NCI-H2081 treated with DMSO at 0.1 percent for 48 hours (cell line): ENCODE results near the gene QSOX1.

Experiments
- DNase-seq: peaks from one replicate; lab custom pipeline; 2025; lab: John Stamatoyannopoulos, UW

QSOX1 gene

DNA sequence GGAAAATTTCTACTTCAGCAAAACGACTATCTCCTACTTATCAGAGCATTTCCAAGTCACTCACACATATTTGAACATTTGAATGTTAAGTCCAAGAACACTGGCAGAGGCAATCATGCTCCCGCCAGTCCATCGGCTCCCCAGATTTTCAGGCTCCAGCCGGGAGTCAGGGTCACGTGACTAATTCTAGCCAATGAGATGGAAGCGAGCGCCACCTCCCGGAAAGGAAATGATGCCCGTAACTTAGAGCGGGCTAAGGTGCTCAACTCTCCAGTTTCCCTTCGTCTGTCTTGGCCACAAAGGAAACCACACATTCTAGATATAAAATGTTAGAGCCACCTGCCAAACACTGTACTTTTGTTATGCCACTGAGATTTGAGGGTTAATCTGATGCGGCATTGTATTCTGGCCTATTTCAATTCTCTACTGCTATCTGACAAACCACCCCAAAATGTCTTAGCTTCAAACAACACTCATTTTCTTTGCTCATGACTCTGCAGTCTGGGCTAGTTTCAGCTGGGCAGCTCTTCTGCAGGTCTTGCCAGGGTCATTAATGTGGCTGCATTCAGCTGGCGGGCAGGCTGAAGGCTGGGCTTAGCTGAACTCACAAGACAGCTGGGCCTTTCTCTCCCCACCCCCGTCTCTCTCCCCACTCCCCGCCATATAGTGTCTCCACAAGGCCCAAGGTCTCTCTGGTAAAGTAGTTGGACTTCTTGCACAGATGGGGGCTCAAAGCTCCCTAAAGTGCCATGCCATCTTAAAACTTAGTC is 58.9 kb downstream of the QSOX1 start:
- DNase-seq = no peak

DNA sequence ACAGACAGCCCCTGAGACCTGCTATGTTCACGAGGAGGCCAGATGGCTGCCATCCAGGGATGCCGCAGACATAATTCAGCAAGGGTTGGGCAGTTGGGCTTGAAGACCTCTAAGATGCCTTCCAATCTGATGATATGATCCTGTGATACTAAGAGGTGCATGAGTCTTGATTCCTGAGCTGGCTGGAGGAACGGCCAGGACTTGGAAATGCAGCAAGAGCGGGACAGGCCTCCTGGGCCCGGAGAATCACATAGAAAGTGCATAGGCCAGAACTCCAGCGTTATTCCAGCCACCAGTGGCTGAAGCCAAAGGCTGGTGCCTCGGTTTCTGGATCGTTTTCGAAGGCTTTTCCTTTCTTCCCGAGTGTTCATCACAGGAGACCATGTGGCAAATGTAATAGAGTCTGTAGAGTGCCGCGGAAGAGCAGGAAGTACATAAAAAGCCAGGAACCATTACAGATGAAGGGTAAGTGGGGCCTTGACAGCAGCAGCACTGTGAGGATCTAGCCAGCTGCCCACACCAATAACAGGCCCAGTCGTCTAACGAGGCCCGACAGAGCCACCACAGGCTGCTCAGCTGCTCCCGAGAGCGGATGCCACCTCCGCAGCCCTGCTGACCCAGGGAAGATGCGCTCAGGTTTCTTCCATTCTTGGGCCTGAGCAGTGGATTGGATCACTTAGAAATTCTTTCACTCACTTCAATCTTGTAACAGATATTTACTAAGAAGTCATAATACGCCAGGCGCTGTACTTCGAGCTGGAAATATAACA is 61.4 kb downstream of the QSOX1 start:
- no peak for DNase-seq

DNA sequence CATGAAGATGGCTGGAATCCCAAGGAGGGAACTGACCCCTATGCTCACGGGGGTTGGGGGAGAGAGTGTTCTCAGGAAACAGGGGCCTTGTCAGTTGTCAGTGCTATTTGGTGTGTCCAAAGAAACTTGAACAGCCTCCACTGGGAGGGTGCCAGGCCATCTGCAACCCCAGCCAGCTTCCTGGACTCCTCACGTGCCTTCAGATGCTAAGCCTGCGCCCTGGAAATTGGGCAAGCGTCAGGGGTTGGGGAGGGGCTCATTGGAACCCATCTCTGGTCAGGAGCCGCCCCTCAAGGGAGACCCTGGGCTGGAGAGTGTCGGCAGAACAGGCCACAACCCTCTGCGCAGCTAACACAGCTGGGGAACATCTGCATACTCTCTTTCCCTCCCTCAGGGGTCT is 62.3 kb downstream of the QSOX1 start:
- DNase-seq = no peak

DNA sequence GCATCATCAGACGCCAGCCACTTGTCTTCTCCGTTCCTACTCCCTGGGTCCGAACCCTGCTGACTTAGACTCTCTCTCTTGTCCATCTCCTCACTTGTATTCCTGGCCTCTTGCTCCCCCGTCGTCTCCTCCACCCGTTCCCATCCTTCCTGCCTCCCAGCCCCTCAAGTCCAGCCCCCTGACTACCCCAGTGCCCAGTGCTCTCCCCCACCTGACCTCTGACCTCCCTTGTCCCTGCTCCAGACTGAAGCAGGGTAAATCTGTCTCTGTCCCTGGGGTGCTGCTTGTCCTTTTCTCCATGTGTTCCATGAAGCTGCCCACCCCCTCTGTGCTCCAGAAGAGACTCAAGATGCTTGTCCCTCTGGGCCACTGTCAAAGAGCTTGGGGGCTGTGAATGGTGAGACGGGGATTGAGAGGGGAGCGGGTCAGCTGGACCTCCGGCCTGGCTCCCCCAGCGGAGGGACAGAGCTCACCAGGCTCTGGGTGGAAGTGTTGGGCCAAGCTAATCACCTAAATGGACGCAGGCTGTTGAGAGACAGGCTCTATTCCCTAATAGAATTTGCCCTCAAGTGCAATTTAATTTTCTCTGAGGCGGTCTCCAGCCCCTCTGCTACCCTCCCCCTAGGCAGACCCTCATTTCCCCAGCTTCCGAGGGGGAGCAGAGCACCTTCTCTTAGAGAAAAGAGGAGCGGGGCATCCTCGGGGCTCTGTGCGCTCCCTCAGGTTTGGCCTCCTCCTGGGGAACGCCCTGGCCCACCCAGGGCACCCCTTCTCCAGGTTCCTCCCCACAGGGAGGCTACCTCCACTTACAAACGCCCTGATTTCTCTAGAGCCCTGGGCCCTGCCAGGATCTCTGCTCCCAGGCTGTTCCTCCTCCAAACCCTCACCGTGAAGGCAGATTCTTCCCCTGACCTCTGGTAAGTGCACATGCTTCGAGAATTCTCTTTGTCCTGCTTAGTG is 64.4 kb downstream of the QSOX1 start:
- DNase-seq = no peak

DNA sequence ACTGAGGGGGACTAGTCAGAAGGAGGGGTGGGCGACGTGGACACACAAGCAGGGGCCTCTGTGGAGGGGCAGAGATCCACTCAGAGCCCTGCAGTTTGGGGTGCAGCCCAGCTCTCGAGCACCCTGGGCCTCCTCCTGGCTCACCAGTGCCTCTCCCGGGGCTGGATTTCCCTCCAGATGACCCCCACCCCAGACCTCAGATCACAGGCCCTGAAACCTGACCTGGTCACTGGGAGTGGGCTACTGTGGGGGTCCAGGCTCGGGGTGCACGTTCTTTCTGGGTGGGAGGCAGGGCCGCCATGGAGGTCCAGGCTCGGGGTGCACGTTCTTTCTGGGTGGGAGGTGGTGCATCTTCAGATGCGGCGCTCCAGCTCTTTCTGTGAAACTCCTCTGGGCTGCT is 65.1 kb downstream of the QSOX1 start:
- no peak for DNase-seq

DNA sequence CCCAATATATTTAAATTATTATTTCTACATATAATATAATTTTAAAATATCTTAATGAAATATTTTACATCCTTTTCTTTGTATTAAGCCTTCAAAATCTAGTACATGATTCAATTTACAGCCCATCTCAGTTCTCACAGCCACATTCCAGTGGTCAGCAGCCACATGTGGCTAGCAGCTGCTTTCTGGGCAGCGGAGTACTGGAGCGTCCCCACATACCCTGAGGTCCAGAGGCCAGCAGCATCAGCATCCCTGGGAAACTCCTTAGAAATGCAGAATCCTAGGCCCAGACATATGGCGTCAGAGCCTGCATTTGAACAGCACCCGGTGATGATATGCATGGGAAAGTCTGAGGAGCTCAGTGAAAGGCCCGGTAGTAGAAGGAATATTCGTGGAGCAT is 66.8 kb downstream of the QSOX1 start:
- DNase-seq = no peak

DNA sequence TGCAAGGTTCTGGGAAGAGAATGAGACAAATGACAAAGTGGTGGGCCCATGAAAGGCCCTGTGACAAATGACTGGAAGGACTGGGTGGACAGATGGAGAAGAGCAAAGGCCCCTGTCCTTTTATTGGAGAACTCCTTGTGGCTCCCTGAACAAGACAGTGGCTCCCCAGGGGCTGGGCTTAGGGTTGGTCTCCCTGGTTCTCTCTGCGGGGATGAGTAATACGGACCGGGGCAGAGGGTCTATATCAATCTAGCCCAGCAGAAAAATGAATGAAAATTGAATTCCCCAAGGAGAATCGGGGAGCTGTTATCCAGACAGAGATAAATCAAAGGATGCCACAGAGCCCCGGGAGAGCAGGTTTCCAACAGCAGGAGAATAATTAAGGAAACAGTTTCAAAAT is 70.2 kb downstream of the QSOX1 start:
- no peak for DNase-seq

DNA sequence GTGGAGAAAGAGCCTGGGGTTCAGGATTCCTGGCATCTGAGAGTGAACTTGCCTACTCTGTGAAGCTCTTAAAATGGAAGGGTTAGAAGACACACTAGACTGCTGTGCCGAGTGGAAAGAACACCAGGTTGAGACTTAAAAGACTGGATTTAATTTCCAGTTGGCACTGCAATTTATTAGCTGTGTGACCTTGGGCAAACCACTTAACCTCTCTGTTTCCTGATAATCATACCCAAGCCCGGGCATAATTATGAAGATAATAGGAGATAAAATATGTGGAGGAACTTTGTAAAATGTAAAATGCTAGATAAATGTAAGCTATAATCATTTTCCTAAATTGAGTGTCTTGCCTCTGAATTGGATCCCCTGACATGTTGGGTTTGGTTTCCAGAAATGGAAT is 70.7 kb downstream of the QSOX1 start:
- DNase-seq = no peak

DNA sequence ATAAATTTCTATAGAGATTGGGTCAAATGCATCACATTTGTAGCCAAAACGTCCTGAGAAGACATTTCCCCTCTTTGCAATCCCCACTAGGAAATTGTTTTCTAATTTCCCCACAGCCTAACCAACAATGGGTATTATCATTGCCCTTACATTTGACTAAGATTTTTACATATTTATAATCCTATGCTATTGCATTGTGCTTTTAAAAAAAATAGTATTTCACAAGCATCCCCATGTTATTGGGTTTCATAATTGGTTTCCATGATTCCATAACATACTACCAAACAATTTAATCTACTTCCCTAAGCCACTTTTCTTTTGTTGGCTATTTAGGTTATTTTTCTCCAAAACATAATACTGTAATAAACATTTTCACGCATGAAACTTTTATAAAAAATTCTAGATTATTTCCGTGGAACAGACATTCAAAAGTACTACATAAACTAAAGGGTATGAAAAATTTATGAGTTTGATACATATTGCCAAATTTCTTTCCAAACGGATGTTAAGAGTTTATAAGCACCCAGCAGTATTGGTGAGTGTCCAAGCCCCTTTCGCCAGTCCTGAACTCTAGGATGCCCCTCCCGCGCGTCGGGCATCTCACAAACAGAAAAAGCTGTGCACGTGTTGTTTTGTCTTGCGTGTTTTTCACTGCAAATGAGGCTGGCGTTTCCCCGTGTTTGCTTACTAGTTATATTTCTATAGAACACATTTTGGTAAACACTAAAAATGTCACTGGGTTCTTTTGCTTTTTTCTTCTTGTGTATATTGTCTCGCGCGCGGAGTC is 73.4 kb downstream of the QSOX1 start:
- DNase-seq = no peak

DNA sequence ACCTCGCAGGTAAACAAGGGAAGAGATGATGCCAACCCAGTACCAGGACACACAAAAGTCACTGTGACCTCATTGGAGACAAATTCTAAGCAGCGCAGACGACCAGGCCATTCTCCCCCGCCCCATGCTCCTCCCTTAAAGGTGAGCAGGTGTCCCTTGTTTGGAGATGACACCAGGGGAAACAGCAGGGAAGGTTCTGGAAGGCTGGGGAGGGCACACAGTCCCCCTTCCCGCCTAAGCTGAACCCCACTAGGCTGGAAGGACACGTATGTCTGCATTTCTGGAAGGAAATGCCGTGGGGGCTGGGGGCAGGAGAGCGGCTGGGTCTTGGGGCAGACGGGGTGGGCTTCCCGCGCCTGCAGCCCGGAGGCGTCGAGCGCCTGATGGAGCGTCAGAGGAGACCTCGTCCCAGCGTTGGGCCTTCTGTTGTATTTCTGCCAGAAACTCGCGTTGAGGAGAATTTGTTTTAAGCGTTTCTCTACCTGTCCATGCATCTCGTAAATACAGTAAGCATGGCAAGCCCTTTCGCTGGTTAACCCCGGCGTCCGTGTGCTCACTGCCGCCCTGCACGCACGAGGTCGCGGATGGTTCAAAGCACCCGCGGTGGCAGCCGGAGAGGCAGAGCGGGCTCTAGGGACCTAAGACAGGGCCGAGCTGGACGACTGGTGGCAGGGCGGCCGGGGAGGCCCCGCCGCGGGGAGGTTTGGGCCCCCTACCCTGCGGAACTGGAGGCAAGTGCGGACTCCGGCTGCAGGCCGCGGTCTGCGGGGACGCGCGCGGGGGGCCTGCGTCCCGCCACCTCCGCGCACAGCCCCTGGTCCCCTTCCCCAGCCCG is 74.2 kb downstream of the QSOX1 start:
- DNase-seq = no peak

DNA sequence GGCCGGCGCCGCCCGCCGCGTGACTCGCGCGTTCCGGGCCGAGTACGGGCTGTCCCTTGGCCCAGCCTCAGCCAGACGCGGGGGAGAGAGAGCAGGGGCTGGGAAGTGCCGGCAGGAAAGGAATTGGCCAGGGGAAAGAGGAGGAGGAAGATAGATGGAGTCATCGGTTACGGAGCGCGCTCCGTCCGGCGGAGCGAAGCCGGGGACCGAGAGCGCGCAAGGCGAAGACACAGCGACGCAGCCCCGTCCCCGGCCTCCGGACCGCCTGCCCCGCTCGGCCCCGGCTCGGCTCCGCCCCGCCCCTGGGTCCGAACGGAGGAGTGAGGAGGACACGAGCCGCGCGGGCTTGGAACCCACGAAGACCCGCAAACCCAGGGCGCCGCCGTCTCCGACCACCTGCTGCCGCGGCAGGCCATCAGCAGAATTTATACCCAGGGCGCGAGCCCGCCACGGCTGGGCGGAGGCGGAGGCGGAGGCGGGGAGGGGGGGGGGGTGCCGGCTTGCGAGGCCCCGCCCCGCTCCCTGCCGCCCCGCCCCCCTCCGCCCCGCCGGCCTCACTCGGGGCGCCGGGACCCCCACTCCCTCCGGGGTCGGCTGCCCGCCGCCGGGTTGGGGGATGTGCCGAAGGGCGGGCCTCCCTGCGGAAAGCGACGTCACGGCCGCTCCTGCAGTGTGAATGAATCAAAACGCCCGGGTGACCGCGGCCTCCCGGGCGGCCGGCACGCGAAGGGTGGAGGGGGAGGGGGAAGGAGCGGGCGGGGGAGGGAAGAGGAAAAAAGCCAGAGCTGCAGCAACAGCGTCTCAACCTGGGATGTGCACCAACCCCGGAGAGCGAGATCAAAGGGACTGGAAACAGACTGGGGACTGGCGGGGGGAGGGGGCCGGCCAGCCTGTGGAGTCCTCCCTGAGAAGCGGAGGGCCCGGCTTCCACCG is 75.1 kb downstream of the QSOX1 start, which contains the start of gene LHX4:
Gene LHX4, plus strand, starts transcription at position 782 of the 933 bp plus-strand sequence. CDS start 266 bp downstream, outside the sequence.
- no peak for DNase-seq

DNA sequence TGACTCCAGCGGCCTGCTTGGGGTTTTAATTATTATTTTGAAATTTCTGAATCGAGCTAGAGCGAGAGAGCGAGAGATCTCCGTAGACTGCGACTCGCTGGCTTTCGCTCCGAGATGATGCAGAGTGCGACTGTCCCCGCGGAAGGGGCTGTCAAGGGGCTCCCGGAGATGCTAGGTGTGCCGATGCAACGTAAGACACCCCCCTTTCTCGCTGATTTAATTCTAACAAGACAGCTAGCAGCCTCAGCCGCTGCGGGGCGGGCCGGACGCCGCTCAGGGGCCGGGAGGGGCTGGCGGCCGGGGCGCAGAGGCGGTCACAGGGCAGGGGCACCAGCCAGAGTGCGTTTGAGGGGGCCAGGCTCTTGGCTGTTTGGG is 75.7 kb downstream of the QSOX1 start:
- no peak for DNase-seq

DNA sequence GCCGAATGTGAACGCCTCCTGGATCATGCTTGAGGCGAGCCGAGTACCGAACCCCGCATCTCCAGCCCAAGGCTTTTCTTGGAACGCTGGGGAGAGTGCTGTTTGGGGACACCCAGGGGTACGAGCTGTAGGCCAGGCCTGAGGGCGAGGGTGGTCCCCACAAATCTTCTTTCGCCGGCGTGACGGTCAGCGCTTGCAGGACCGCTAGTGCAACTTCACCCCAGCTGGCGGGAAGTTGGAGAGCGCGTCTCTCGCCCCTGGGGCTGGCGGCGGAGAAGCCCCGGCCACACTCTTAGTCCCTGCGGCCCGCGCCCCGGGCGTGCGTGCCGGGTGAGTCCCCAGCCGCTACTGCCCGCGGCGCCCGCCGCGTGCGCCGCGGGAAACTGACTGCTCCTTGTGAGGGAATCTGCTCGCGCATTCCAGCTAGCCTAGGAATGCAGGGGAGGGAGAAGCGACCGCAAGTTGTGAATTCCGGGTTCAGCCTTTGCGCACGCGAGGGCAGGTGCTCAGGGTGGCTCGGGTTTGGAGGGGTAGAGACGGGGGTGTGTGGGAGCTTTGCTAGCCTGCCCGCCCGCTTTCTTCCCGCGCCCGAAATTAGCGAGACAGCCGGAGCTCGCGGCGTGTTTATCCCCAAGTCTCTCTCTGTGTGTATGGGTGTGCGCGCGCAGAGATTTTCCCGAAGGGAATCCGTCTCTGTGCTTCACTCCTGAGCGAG is 76.3 kb downstream of the QSOX1 start:
- no peak for DNase-seq

DNA sequence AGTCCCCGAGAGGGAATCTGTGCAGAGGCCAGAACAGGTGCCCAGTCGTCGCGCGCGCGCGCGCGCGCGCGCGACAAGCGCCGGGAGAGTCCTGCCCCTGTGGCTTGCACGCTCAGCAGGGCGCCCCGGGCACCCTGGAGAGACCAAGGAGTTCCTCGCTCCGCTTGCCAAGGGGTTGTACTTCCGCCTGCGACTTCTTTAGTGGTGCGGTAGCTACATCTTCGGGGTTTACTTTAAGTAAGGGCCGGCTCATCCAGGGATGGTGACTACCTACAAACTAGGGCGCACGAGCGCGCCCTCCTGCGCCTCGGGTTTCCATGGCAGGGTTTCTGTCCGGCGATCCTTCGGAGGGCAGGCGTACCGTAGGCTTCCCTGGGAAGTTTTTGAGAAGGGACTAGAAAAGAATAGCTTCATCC is 76.8 kb downstream of the QSOX1 start:
- no peak for DNase-seq

DNA sequence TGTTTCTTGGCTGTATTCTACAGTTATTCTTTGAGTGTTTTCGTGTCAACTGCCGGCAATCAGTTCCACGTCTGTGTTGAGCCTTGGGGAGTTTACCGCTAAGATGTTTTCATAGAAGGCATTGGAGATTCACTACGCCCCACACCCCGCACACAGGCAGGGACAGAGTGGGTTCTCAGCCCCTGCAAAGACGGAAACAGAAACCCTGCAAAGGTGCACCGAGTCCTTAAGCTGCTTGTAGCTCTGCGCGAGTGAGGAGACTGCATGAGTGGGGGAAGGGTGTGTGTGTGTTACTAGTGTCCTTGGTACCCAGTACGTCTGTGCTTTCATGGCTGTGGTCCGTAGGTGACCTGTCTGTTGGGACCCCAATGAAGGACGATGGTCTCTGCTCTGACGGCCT is 77.3 kb downstream of the QSOX1 start:
- no peak for DNase-seq

DNA sequence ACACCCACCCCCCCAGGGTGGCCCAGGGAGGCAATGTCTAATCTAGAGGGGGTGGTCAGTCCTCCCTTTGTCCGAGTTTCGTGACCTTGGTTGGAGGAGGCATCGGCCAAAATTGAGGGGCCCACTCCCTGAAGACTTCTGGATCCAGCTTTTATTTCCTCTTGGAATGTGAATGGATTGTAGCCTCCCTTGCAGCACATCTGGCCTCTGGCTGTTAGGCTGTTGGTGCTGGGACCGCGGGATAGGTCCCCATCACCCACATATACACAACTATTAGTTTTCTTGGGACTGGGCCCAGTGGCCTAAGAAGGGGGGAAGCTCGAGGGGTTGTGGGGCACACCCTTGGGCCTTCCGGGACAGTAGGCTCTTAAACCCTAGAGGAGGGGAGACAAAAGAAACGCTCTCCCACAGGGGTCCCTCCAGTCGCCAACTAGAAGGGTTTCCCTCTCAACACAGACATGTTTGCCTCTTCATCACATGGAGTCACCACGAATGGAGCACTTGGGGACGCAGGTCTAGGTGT is 77.9 kb downstream of the QSOX1 start:
- no peak for DNase-seq

DNA sequence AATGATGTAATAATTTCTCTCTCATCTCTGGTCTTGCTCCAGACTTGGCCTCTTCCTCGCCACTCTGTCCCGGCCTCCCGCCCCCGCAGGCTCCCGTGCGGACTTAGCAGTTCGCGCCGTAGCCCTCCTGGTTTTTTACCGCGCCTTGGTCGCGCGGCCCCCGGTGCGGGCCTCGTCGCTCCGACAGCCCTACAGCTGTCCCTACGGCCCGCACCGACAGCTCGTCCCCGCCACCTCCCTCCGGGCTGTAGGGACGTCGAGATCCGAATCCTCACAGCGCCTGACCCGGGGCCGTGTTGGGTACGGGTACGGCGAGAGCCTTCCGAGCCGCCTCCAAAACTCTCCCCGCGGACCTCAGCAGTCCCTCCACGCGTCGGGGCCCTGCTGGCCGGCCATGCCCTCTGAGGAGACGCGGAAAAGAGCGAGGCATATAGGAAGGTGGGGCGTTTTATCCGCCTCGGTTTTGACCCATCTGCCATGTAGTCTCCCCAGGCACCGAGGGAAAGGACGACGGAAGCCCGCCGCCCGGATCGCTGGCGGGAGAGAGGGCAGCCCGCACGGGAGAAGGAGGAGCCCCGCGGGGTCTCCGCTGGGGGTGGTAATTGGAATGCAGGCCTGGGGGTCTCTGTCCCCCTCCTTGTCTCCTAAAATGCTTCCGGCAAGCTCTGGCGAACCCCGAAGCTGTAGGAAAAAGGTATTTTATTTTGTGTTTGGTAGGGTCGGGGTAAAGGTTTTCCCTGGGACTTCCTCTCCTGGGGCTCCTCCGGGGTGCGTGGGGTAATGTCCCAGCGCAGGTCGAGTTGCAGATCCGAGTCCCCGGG is 78.7 kb downstream of the QSOX1 start:
- DNase-seq = no peak
